SU-DHL-6 (cell line): ENCODE data around the gene COL1A2.

ENCODE experiments used
- H2AFZ ChIP-seq: fragments of 200-600 bp; sonication (generic); 2 replicates; pipeline ENCODE4 v1.6.1; 2014; ENCODE audit warnings: low read depth, mild to moderate bottlenecking, moderate library complexity, mixed read lengths, antibody characterized with exemption, low read length; ENCODE audit not compliant: severe bottlenecking
- H3F3A ChIP-seq: fragments of 200-600 bp; shearing (Covaris generic); 2 replicates; pipeline ENCODE4 v1.6.0; 2016; ENCODE audit warnings: antibody characterized with exemption, mild to moderate bottlenecking; ENCODE audit not compliant: insufficient read depth
- H3K27ac ChIP-seq: fragments of 200-600 bp; sonication (generic); 2 replicates; pipeline ENCODE4 v1.5.1; 2016; ENCODE audit warnings: low read depth, mild to moderate bottlenecking, low read length, moderate library complexity, mixed read lengths
- H3K27me3 ChIP-seq: fragments of 200-600 bp; sonication (generic), shearing (Covaris generic); 2 replicates; pipeline ENCODE4 v1.6.0; 2014; ENCODE audit warnings: mild to moderate bottlenecking, low read length
- H3K36me3 ChIP-seq: fragments of 200-600 bp; sonication (generic); 2 replicates; pipeline ENCODE4 v1.6.1; 2014; ENCODE audit warnings: mild to moderate bottlenecking, low read length, mixed read lengths
- H3K4me2 ChIP-seq: fragments of 300-600, 200-600 bp; shearing (Covaris generic), sonication (generic); 2 replicates; pipeline ENCODE4 v1.6.0; 2014; ENCODE audit warnings: low read length, low read depth, mild to moderate bottlenecking; ENCODE audit not compliant: poor library complexity, severe bottlenecking
- H3K4me3 ChIP-seq: fragments of 200-600 bp; sonication (generic); 2 replicates; pipeline ENCODE4 v1.5.1; 2014; ENCODE audit warnings: antibody characterized with exemption, low read length, mild to moderate bottlenecking, mixed read lengths; ENCODE audit not compliant: insufficient read depth, poor library complexity, severe bottlenecking
- H3K79me2 ChIP-seq: fragments of 200-600 bp; sonication (generic); 2 replicates; pipeline ENCODE4 v1.6.1; 2014; ENCODE audit warnings: mild to moderate bottlenecking, low read length, moderate library complexity; ENCODE audit not compliant: insufficient read depth
- H3K9ac ChIP-seq: fragments of 200-600 bp; sonication (generic); 2 replicates; pipeline ENCODE4 v1.7.0; 2014; ENCODE audit warnings: mild to moderate bottlenecking, low read length
- H3K9me2 ChIP-seq: fragments of 200-600 bp; sonication (generic); replicated peaks from 2 replicates; pipeline ENCODE4 v1.6.1; 2014; ENCODE audit warnings: low read length; ENCODE audit not compliant: insufficient read depth
- H3K9me3 ChIP-seq: fragments of 200-600 bp; sonication (generic); 2 replicates; pipeline ENCODE4 v1.6.1; 2014; ENCODE audit warnings: low read length, mixed read lengths; ENCODE audit not compliant: insufficient read depth
- H4K20me1 ChIP-seq: fragments of 200-600 bp; sonication (generic); 2 replicates; pipeline ENCODE4 v1.6.1; 2014; ENCODE audit warnings: low read depth, mild to moderate bottlenecking, antibody characterized with exemption, low read length, moderate library complexity, mixed read lengths
- CTCF ChIP-seq: fragments of 200-600 bp; sonication (generic); IDR thresholded peaks from one replicate; pipeline ENCODE4 v1.5.1; 2017; ENCODE audit warnings: antibody characterized with exemption, mild to moderate bottlenecking, low read length, moderate library complexity; ENCODE audit not compliant: insufficient read depth, poor library complexity, severe bottlenecking
- EZH2phosphoT487 ChIP-seq: fragments of 200-600 bp; sonication (generic), shearing (Covaris generic); conservative IDR thresholded peaks from 2 replicates; pipeline ENCODE4 v1.6.1; 2018; ENCODE audit warnings: mild to moderate bottlenecking, antibody characterized with exemption, low read length, moderate library complexity, mixed read lengths

COL1A2 gene

GRCh38 chr7:94425546-94425945 is 30.9 kb downstream of the COL1A2 start:
- Histone ChIP-seq H3K4me2 (no peak overlapping the region), H3K36me3 (no peaks in the 10 kb centered on the region), H3K4me3 (no peak overlapping the region), H3F3A (no peaks in the 10 kb centered on the region), H3K9me2 (no peaks in the 10 kb centered on the region), H3K27ac (no peak overlapping the region), H2AFZ (no peak overlapping the region), H3K27me3 (no peaks in the 10 kb centered on the region), H4K20me1 (no peaks in the 10 kb centered on the region), H3K9me3 (no peaks in the 10 kb centered on the region), H3K9ac (no peak overlapping the region), H3K79me2 (no peaks in the 10 kb centered on the region)
- no peak for TF ChIP-seq EZH2phosphoT487
- no peak for TF ChIP-seq CTCF

GRCh38 chr7:94426980-94427875 is 32.5 kb downstream of the COL1A2 start:
- Histone ChIP-seq H4K20me1 (no peaks in the 10 kb centered on the region), H3K4me3 (no peak overlapping the region), H3K4me2 (no peak overlapping the region), H3F3A (no peaks in the 10 kb centered on the region), H3K27me3 (no peaks in the 10 kb centered on the region), H3K36me3 (no peaks in the 10 kb centered on the region), H3K9me2 (no peaks in the 10 kb centered on the region), H3K9me3 (no peaks in the 10 kb centered on the region), H3K27ac (no peak overlapping the region), H2AFZ (no peak overlapping the region), H3K79me2 (no peaks in the 10 kb centered on the region), H3K9ac (no peak overlapping the region)
- TF ChIP-seq EZH2phosphoT487 (no peak), CTCF (no peak)

- Histone ChIP-seq H2AFZ (no peak overlapping the region), H3K79me2 (no peaks in the 10 kb centered on the region), H3K9me3 (no peaks in the 10 kb centered on the region), H3F3A (no peaks in the 10 kb centered on the region), H4K20me1 (no peaks in the 10 kb centered on the region), H3K27ac (no peak overlapping the region), H3K4me2 (no peak overlapping the region), H3K4me3 (no peak overlapping the region), H3K36me3 (no peaks in the 10 kb centered on the region), H3K9ac (no peak overlapping the region), H3K27me3 (no peaks in the 10 kb centered on the region), H3K9me2 (no peaks in the 10 kb centered on the region)
- no peak for TF ChIP-seq CTCF
- TF ChIP-seq EZH2phosphoT487: no peak
Observed at GRCh38 chr7:94429153-94429552, 34.5 kb downstream of the COL1A2 start.
